NT2/D1 (cell line): ENCODE data around the gene MT1B.

ENCODE experiments used
- SUZ12 ChIP-seq: IDR thresholded peaks from 2 replicates; pipeline ENCODE4 v1.6.1; 2011; ENCODE audit not compliant: insufficient read length, insufficient read depth; ENCODE audit errors: extremely low read depth
- YY1 ChIP-seq: IDR thresholded peaks from 2 replicates; pipeline ENCODE4 v1.6.1; 2011; ENCODE audit not compliant: insufficient read length, insufficient read depth
- ZNF274 ChIP-seq: IDR thresholded peaks from 2 replicates; pipeline ENCODE4 v1.6.1; 2011; ENCODE audit warnings: mild to moderate bottlenecking, low read depth, low read length

GRCh38 chr16:56628486-56629350 lies 23.0 kb upstream of the MT1B start:
- TF ChIP-seq YY1 (no peak), ZNF274 (no peak), SUZ12 (no peak)
